Esophagus muscularis mucosa (tissue), 4 donors: ENCODE data around the gene MGAT4B. TPM values are rescaled to one million over a fixed set of nuclear protein-coding genes. Genes with fewer than 3 reads are reported as not detected.

ENCODE experiments used
- DNase-seq: peaks from one replicate; pipeline ENCODE4 v3.0.0-alpha.2; 2017; ENCODE audit errors: extremely low spot score
- H3K27ac ChIP-seq, 4 donors: fragments of 200-600 bp; sonication (generic); replicated peaks in 1 of 4; 1 replicate in 3 of 4; 2 replicates in 1 of 4; pipeline ENCODE4 v1.5.1; 2016 to 2019; ENCODE audit warnings: mild to moderate bottlenecking in 1 of 4
- H3K27me3 ChIP-seq, 4 donors: fragments of 200-600 bp; sonication (generic); one replicate each; pipeline versions ENCODE4 v1.5.1 to v1.6.0; 2016 to 2019
- H3K36me3 ChIP-seq, 4 donors: fragments of 200-600 bp; sonication (generic); one replicate each; pipeline ENCODE4 v1.5.1; 2016 to 2019
- H3K4me1 ChIP-seq, 4 donors: fragments of 200-600 bp; sonication (generic); one replicate each; pipeline ENCODE4 v1.5.1; 2016 to 2019
- H3K4me3 ChIP-seq, 4 donors: fragments of 200-600 bp; sonication (generic); 1 replicate in 2 of 4; 2 replicates in 2 of 4; pipeline ENCODE4 v1.5.1; 2016 to 2019; ENCODE audit warnings: mild to moderate bottlenecking in 4 of 4, moderate library complexity in 1 of 4
- H3K9me3 ChIP-seq, 4 donors: fragments of 200-600 bp; sonication (generic); 1 replicate in 3 of 4; 2 replicates in 1 of 4; pipeline ENCODE4 v1.5.1; 2016 to 2019
- EP300 ChIP-seq: sonication (generic); formaldehyde crosslinking; IDR thresholded peaks from one replicate; pipeline ENCODE4 v1.6.1; 2017; ENCODE audit warnings: antibody characterized with exemption
- POLR2A ChIP-seq: fragments of 450-650 bp; IDR thresholded peaks from one replicate; pipeline ENCODE4 v1.6.1; 2017; ENCODE audit warnings: antibody characterized with exemption, moderate library complexity, mild to moderate bottlenecking, low read depth
- POLR2AphosphoS5 ChIP-seq, 2 donors: sonication (generic); formaldehyde crosslinking; IDR thresholded peaks; one replicate each; pipeline ENCODE4 v1.6.1; 2017; ENCODE audit warnings: antibody characterized with exemption in 2 of 2
- WGBS: methylation state at CpG from one replicate; pipeline ENCODE4 v1.1.5; 2018; 5-methylcytosine and 5-hydroxymethylcytosine counted together
- intact Hi-C: fragments of 100-400 bp; cut with DNase I; formaldehyde crosslinking; loops from one replicate; pipeline ENCODE4 v1.15.1; 2023
- total RNA-seq, 4 donors: library from RNA; depleted of rRNA; stranded (reverse); fragments of >200 nt; gene quantifications; one replicate each; pipeline versions ENCODE4 v1.1.0 to v1.2.1, GENCODE V29; 2016
- TF ChIP-seq, protein P1 (sequence below), 3 experiments: fragments of 200-600 bp in 2 of 3; fragments of 450-650 bp in 1 of 3; sonication (generic) in 2 of 3; IDR thresholded peaks; one replicate each; pipeline ENCODE4 v1.5.1; 2017 to 2019; ENCODE audit warnings: antibody characterized with exemption in 3 of 3, mild to moderate bottlenecking in 2 of 3, moderate library complexity in 1 of 3

MGAT4B gene
- total RNA-seq, 4 donors from 2014 or later, result 47.1 to 70.6 (median 59.2) TPM

DNA sequence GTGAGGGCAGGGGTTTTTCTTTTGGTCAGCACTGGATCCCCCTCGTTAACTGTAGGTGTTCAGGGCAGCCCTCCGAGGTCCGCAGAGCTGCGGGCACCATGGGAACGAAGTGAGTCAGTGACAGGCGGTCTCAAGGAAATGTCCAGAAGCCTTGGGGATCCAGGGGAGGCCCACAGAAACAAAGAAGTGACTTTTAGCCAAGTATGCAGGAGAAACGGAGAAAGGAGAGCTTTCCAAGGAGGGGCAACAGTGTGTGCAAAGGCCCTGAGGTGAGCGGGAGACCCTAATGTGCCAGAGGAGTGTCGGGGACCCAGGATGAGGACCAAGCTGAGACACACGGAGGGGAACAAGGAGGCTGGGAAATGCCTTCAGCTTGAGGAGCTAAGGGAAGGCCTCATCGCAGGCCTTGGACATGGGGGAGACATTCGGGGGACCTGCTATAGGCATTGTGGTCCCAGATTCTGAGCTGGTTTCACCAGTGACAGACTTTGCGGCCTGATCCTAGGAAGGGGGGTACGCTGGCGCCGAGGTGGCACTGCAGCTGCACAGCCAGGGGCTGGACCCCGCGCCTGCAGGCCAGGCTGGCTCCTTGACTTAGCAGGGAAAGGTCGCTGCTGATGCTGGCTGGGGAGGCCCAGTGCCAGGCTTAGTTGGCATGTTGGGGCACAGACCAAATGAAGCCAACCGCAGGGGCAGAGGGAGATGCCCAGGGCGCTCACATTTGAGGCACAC is 9.6 kb downstream of the MGAT4B start:
- intact Hi-C loops, result loop anchor here (5.0 kb wide), 2 partner anchors 35 to 140 kb away; no protein-coding TSS in a partner anchor
- DNase-seq, result no peak
- H3K4me3 ChIP-seq, result peak overlapping the region; percentile 62 to 80 (median 72)
- peaks cover 38 to 56% (median 46%) of the 10 kb centered on the region in 4 donors for H3K36me3 ChIP-seq
- no peaks in the 10 kb centered on the region for H3K9me3 ChIP-seq
- H3K27ac ChIP-seq, result peak overlapping the region; percentile 79 to 90 (median 84)
- WGBS, result 73% methylated on average over 16 of the region's 21 CpGs
- peaks cover 54 to 69% (median 60%) of the 10 kb centered on the region in 4 donors for H3K4me1 ChIP-seq
- no peak for TF ChIP-seq POLR2A
- H3K27me3 ChIP-seq, result no peaks in the 10 kb centered on the region

DNA sequence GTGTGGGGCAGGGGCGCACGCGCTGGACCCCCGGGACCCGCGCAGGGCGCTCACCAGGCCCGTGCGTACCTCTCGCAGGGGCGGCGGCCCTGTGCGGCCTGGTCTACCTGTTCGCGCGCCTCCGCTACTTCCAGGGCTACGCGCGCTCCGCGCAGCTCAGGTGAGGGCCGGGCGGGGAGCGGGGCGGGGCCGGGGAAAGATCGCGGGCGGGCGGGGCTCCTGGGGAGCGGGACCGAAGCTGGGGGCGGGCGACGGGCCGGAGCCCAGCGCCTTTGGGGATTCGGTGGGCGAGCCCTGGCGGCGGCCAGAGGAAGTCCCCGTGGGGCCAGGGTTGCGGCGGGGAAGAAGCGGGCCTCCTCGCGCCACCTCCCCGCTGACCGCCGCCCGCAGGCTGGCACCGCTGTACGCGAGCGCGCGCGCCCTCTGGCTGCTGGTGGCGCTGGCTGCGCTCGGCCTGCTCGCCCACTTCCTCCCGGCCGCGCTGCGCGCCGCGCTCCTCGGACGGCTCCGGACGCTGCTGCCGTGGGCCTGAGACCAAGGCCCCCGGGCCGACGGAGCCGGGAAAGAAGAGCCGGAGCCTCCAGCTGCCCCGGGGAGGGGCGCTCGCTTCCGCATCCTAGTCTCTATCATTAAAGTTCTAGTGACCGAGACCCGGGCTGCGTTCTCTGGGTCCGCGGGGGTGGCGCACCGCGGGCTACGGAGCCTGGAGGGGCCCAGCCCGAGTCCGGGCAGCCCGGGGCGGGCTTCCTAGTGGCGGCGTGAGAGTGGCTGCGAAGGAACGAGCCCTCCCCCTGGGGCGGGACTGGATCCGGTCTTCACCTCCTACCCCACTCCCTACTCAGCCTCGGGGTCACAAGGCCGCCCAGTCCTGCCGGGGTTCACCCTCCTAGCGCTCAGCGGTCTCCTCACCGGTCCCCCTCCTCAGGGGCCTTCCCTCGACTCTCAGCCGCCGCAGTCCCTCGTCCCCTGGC is 10.5 kb downstream of the MGAT4B start:
- peak; percentile 12 for TF ChIP-seq POLR2A
- TF ChIP-seq, protein P1, sequence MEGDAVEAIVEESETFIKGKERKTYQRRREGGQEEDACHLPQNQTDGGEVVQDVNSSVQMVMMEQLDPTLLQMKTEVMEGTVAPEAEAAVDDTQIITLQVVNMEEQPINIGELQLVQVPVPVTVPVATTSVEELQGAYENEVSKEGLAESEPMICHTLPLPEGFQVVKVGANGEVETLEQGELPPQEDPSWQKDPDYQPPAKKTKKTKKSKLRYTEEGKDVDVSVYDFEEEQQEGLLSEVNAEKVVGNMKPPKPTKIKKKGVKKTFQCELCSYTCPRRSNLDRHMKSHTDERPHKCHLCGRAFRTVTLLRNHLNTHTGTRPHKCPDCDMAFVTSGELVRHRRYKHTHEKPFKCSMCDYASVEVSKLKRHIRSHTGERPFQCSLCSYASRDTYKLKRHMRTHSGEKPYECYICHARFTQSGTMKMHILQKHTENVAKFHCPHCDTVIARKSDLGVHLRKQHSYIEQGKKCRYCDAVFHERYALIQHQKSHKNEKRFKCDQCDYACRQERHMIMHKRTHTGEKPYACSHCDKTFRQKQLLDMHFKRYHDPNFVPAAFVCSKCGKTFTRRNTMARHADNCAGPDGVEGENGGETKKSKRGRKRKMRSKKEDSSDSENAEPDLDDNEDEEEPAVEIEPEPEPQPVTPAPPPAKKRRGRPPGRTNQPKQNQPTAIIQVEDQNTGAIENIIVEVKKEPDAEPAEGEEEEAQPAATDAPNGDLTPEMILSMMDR (IDR thresholded peaks at IDR 0.05), result peak; percentile 86 to 95 (median 89)
- peak; percentile 54 to 77 for TF ChIP-seq POLR2AphosphoS5 (IDR thresholded peaks at IDR 0.05)
- TF ChIP-seq EP300, result no peak
- H3K4me3 ChIP-seq, result peak overlapping the region; percentile 62 to 80 (median 72)
- H3K4me1 ChIP-seq, result peaks cover 48 to 62% (median 59%) of the 10 kb centered on the region in 4 donors
- no peaks in the 10 kb centered on the region for H3K27me3 ChIP-seq
- 25% methylated on average over 10 of the region's 113 CpGs for WGBS
- H3K27ac ChIP-seq, result peak overlapping the region; percentile 79 to 90 (median 84)
- H3K36me3 ChIP-seq, result peaks cover 35 to 48% (median 40%) of the 10 kb centered on the region in 4 donors
- intact Hi-C loops, result loop anchor here (5.0 kb wide), 2 partner anchors 34 to 139 kb away; no protein-coding TSS in a partner anchor
- H3K9me3 ChIP-seq, result no peaks in the 10 kb centered on the region
- no peak for DNase-seq

DNA sequence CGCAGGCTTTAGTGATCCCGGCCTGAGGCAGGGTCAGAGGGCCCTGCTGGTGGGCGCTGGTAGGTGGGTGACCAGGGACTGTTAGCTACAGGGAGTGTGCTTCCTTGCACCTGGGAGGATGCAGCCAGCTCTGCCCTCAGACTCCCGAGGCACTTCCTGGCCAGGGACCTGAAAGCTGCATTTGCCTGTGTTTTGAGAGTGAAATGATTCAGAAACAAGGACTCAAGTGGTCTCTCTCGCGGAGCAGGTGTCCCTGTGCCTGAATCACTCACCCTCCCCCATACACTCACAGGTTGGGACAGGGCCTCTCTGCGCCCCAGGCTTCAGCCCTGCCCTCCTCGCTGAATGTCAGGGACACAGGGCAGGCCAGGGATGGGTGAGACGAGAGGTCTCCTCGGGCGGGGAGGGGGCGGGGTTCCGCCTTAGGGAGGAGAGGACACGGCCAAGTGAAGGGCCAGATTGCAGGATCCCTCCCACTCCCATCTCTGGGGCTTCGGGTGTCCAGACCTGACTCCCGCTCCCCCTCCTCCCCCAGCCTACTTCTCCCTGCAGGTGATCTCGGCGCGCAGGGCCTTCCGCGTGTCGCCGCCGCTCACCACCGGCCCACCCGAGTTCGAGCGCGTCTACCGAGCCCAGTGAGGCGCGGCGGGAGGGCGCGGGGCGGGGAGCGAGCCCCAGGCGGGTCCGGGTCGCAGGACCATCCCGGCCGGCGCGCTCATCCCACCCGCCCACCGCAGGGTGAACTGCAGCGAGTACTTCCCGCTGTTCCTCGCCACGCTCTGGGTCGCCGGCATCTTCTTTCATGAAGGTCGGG is 11.4 kb downstream of the MGAT4B start:
- no peaks in the 10 kb centered on the region for H3K9me3 ChIP-seq
- no peak for DNase-seq
- H3K36me3 ChIP-seq, result peaks cover 30 to 39% (median 32%) of the 10 kb centered on the region in 4 donors
- TF ChIP-seq POLR2A, result no peak
- TF ChIP-seq EP300, result no peak
- no peak for TF ChIP-seq POLR2AphosphoS5 (IDR thresholded peaks at IDR 0.05)
- TF ChIP-seq, protein P1 (IDR thresholded peaks at IDR 0.05), result no peak
- peak overlapping the region; percentile 62 to 80 (median 72) for H3K4me3 ChIP-seq
- no peaks in the 10 kb centered on the region for H3K27me3 ChIP-seq
- intact Hi-C loops, result loop anchor here (5.0 kb wide), 2 partner anchors 33 to 138 kb away; no protein-coding TSS in a partner anchor
- 53% methylated on average over 8 of the region's 53 CpGs for WGBS
- peak overlapping the region; percentile 79 to 90 (median 84) for H3K27ac ChIP-seq
- peaks cover 48 to 58% (median 55%) of the 10 kb centered on the region in 4 donors for H3K4me1 ChIP-seq

DNA sequence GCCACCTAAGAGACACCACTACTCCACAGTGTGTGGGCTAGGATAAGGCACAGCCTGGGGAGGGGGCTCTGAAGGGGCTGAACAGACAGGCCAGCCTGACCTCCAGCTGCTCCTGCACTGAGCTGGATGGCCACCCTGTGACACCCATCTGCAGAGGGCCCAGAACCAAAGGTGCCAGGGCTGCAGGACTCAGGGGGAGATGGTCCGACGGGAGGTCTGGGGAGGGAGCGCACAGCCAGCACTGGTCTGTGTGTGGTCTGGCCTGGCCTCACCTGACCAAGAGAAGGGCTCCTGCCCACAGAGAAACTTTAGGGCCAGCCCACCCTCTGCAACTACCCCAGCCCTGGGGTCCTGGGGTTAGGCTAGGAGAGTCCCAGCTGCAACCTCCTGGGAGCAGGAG is 12.1 kb downstream of the MGAT4B start:
- peak overlapping the region; percentile 62 to 80 (median 72) for H3K4me3 ChIP-seq
- peaks cover 24 to 32% (median 25%) of the 10 kb centered on the region in 4 donors for H3K36me3 ChIP-seq
- peak overlapping the region; percentile 66 to 90 (median 84) for H3K27ac ChIP-seq
- H3K9me3 ChIP-seq, result no peaks in the 10 kb centered on the region
- H3K27me3 ChIP-seq, result no peaks in the 10 kb centered on the region
- intact Hi-C loops, result no loop called here
- peaks cover 48 to 58% (median 55%) of the 10 kb centered on the region in 4 donors for H3K4me1 ChIP-seq
- TF ChIP-seq, protein P1 (IDR thresholded peaks at IDR 0.05), result no peak
- no peak for TF ChIP-seq POLR2AphosphoS5 (IDR thresholded peaks at IDR 0.05)
- no peak for TF ChIP-seq POLR2A
- TF ChIP-seq EP300, result no peak
- DNase-seq, result no peak
- WGBS, result no CpG with 5 or more reads among the region's 3 CpGs
